Peyer's patch (tissue), 4 donors: Measurements from ENCODE around the gene ANXA6. TPM values are rescaled to one million over a fixed set of nuclear protein-coding genes. Genes with fewer than 3 reads are reported as not detected.

ENCODE experiments used
- DNase-seq, 3 donors: peaks; one replicate each; pipeline ENCODE4 v3.0.0-alpha.2; 2017 to 2019
- H3K27ac ChIP-seq, 4 donors: fragments of 200-600 bp; sonication (generic); one replicate each; pipeline ENCODE4 v1.5.1; 2016 to 2019
- H3K27me3 ChIP-seq, 2 donors: fragments of 200-600 bp; sonication (generic); one replicate each; pipeline ENCODE4 v1.5.1; 2019
- H3K36me3 ChIP-seq, 3 donors: fragments of 200-600 bp; sonication (generic); one replicate each; pipeline ENCODE4 v1.5.1; 2016 to 2019
- H3K4me1 ChIP-seq, 4 donors: fragments of 200-600 bp; sonication (generic); one replicate each; pipeline ENCODE4 v1.5.1; 2016 to 2019
- H3K4me3 ChIP-seq, 4 donors: fragments of 200-600 bp; sonication (generic); 1 replicate in 3 of 4; 2 replicates in 1 of 4; pipeline ENCODE4 v1.5.1; 2016 to 2019; ENCODE audit warnings: mild to moderate bottlenecking in 1 of 4
- H3K9me3 ChIP-seq, 4 donors: fragments of 200-600 bp; sonication (generic); one replicate each; pipeline ENCODE4 v1.5.1; 2016 to 2019; ENCODE audit warnings: mild to moderate bottlenecking in 1 of 4
- POLR2A ChIP-seq, 2 donors: fragments of 450-650 bp; IDR thresholded peaks; one replicate each; pipeline ENCODE4 v1.5.1; 2017; ENCODE audit warnings: antibody characterized with exemption in 2 of 2, mild to moderate bottlenecking in 2 of 2, moderate library complexity in 2 of 2
- total RNA-seq, 4 donors: library from RNA; depleted of rRNA; stranded (reverse); fragments of >200 nt; gene quantifications; one replicate each; pipeline ENCODE4 v1.1.0, GENCODE V29; 2016
- TF ChIP-seq, protein P1 (sequence below), 6 experiments: fragments of 450-650 bp in 4 of 6; fragments of 200-600 bp in 2 of 6; sonication (generic) in 1 of 6; IDR thresholded peaks; one replicate each; pipeline ENCODE4 v1.5.1; 2017 to 2019; ENCODE audit warnings: antibody characterized with exemption in 6 of 6, mild to moderate bottlenecking in 3 of 6, moderate library complexity in 1 of 6

The ANXA6 gene
- total RNA-seq, 4 donors from 2014 or later, result 11.2 to 228 (median 30.1) TPM

DNA sequence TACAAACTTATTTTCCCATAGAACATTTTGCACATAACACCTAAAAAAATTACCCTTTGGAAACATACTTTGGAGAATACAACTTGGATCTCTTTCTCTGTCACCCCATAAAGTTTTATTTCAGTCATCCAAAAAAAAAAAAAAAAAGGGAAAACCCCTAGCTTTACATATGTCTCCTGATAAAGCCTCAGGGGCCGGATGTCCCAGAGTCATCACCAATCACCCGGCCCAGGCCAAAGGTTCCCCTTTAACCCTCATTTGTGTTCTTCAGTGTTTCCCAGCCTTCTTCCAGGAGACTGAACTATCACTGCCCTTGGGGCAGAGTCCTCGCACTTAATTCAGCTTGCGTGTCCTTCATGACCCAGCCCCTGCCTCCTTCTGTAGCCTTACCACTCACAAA lies 28.8 kb downstream of the ANXA6 start:
- H3K4me1 ChIP-seq, result peaks cover 0 to 20% (median 14%) of the 10 kb centered on the region in 4 donors
- DNase-seq, result peak in 2 of 3 donors; percentile 55 to 68
- no peak for TF ChIP-seq POLR2A (IDR thresholded peaks at IDR 0.05)
- TF ChIP-seq, protein P1, sequence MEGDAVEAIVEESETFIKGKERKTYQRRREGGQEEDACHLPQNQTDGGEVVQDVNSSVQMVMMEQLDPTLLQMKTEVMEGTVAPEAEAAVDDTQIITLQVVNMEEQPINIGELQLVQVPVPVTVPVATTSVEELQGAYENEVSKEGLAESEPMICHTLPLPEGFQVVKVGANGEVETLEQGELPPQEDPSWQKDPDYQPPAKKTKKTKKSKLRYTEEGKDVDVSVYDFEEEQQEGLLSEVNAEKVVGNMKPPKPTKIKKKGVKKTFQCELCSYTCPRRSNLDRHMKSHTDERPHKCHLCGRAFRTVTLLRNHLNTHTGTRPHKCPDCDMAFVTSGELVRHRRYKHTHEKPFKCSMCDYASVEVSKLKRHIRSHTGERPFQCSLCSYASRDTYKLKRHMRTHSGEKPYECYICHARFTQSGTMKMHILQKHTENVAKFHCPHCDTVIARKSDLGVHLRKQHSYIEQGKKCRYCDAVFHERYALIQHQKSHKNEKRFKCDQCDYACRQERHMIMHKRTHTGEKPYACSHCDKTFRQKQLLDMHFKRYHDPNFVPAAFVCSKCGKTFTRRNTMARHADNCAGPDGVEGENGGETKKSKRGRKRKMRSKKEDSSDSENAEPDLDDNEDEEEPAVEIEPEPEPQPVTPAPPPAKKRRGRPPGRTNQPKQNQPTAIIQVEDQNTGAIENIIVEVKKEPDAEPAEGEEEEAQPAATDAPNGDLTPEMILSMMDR (IDR thresholded peaks at IDR 0.05), result no peak
- H3K4me3 ChIP-seq, result no peak overlapping the region
- H3K9me3 ChIP-seq, result no peaks in the 10 kb centered on the region
- H3K36me3 ChIP-seq, result peaks cover 0 to 68% (median 3%) of the 10 kb centered on the region in 3 donors
- H3K27ac ChIP-seq, result no peak overlapping the region
- no peaks in the 10 kb centered on the region for H3K27me3 ChIP-seq

DNA sequence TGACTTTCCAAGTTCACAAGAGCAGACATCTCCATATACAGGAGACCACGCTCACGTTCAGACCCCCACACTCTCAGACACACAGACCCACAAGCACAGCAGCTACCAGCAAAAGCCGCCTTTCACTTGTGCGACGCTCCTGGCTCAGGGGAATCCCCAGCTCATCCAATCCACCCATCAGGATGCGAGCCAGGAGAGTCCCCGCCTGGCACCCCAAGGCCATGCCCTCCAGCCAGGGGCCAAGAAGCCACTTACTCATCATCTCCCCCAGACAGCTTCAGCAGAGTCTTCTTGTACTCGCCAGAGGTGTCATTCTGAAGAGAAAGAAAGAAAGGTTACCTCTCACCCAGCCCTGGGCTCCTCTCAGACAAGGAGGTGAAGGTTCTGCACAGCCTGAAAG lies 29.7 kb downstream of the ANXA6 start:
- Histone ChIP-seq H3K9me3 (no peaks in the 10 kb centered on the region), H3K36me3 (peaks cover 0 to 65% (median 3%) of the 10 kb centered on the region in 3 donors), H3K4me1 (peaks cover 4 to 25% (median 13%) of the 10 kb centered on the region in 4 donors)

DNA sequence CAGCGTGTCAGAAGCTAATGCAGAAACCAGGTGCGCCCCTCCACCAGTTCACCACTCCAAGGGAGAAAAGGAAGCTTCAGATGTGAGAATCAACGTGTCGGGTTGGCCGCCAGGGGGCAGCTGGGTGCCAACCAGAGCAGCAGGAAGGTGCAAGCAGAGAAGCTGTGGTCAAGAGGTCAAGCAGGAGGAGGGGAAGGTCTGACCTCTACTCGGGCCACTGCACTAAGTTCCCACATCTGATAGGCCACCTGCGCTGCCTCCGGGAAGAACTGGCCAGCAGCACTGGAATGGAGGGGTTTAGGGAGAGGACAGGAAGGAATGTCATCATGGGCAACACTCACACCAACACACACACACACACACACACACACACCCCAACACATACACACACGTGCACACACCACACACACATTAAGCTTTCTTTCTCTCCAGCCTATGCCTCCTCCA lies 31.4 kb downstream of the ANXA6 start:
- peaks cover 0 to 66% (median 3%) of the 10 kb centered on the region in 3 donors for H3K36me3 ChIP-seq

More for the DNA sequence above, 29.7 kb downstream of the ANXA6 start:
- no peak for TF ChIP-seq POLR2A (IDR thresholded peaks at IDR 0.05)
- TF ChIP-seq, protein P1 (IDR thresholded peaks at IDR 0.05), result no peak
- H3K27ac ChIP-seq, result no peak overlapping the region
- DNase-seq, result no peak
- H3K27me3 ChIP-seq, result no peaks in the 10 kb centered on the region
- H3K4me3 ChIP-seq, result no peak overlapping the region

DNA sequence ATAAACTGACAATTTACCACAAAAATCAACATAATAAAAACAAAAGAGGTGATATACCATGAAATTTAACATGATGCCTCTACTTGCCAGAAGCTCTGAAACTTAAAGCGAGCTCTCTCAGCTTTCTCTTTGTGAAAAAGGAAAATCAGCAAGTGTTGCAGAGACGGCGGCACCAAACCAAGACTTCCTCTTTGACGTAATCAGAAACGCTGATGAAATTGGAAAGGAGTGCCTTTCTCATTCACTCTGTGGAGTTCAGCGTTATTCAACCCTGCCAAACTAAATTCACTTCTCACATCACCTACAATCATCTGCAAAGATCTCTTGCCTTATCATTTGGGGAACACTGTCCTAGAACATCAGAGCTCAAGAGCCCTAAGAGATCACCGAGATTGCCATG lies 32.2 kb downstream of the ANXA6 start:
- H3K36me3 ChIP-seq, result peaks cover 0 to 63% (median under 1%) of the 10 kb centered on the region in 3 donors
- peak overlapping the region in 1 of 4 donors; percentile 72 for H3K27ac ChIP-seq
- H3K27me3 ChIP-seq, result no peaks in the 10 kb centered on the region
- H3K4me1 ChIP-seq, result peaks cover 4 to 17% (median 11%) of the 10 kb centered on the region in 4 donors
- H3K9me3 ChIP-seq, result no peaks in the 10 kb centered on the region
- no peak for TF ChIP-seq POLR2A (IDR thresholded peaks at IDR 0.05)
- TF ChIP-seq, protein P1 (IDR thresholded peaks at IDR 0.05), result no peak
- DNase-seq, result peak in 2 of 3 donors; percentile 56 to 70
- H3K4me3 ChIP-seq, result no peak overlapping the region

More for the DNA sequence above, 31.4 kb downstream of the ANXA6 start:
- peak; percentile 78 to 87 (median 81) for DNase-seq
- Histone ChIP-seq H3K27ac (peak overlapping the region in 1 of 4 donors; percentile 72), H3K4me1 (peaks cover 4 to 20% (median 11%) of the 10 kb centered on the region in 4 donors), H3K4me3 (no peak overlapping the region), H3K9me3 (no peaks in the 10 kb centered on the region), H3K27me3 (no peaks in the 10 kb centered on the region)
- TF ChIP-seq, protein P1 (IDR thresholded peaks at IDR 0.05), result peak; percentile 75 to 90 (median 82)
- TF ChIP-seq POLR2A (IDR thresholded peaks at IDR 0.05), result no peak

DNA sequence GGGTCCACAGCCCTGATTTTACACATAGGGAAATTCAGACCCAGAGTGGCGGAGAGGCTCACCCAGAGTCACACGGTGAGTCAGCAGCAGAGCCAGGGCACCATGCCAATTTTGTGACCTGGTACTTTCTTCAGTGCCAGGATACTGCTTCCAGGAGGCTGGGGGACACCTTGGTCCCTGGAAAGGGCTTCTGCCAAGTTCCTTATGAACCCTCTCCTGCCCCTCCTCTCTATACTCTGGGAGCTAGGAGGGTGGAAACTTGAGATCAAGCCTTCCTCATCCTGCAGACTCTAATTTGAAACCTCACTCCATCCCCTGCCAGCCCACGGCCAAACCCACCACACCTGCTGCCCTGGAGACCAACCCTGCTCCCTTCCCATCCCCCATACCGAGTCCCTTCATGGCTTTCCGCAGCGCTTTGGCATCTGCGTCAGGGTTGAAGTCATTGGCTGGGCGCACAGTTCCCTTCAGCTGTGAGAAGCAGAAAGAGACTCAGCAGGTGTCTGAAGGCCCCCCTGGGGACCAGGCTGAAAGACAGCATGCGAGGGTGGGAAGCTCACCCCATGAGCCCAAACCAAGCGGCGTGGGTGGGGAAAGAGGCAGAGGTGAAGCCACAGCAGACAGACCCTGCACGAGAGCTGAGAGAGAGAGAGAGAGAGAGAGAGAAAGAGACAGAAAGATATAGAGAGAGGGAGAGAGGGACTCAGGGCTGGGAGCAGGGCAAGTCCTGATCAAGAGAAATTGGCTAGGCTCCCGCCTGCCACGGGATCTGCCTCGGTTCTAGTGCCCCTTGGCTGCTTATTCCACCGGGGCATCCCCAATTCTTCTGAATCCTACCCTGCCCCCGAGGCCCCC lies 33.5 kb downstream of the ANXA6 start:
- Histone ChIP-seq H3K4me3 (no peak overlapping the region), H3K4me1 (peaks cover 4 to 23% (median 10%) of the 10 kb centered on the region in 4 donors), H3K9me3 (no peaks in the 10 kb centered on the region), H3K36me3 (peaks cover 0 to 57% (median 0%) of the 10 kb centered on the region in 3 donors), H3K27me3 (no peaks in the 10 kb centered on the region), H3K27ac (peak overlapping the region in 3 of 4 donors; percentile 36 to 72 (median 44))
- TF ChIP-seq, protein P1 (IDR thresholded peaks at IDR 0.05), result no peak
- no peak for TF ChIP-seq POLR2A (IDR thresholded peaks at IDR 0.05)
- peak; percentile 70 to 91 (median 88) for DNase-seq
